GM12875 (cell line): Measurements from ENCODE around the gene WWOX.

Source experiments
- H3K4me3 ChIP-seq: one replicate; pipeline ENCODE4 v1.5.1; 2011; ENCODE audit warnings: low read depth, low read length, control low read depth
- CTCF ChIP-seq: IDR thresholded peaks from 2 replicates; pipeline ENCODE4 v1.5.1; 2011; ENCODE audit warnings: low read depth, mild to moderate bottlenecking, control low read depth, inconsistent platforms, low read length, moderate library complexity, borderline replicate concordance; ENCODE audit not compliant: insufficient read depth

The WWOX gene

GRCh38 chr16:78862022-78862421 lies 762.6 kb downstream of the WWOX start:
- TF ChIP-seq CTCF = no peak
- no peak overlapping the region for H3K4me3 ChIP-seq

- TF ChIP-seq CTCF = no peak
These were observed 767.1 kb downstream of the WWOX start for GRCh38 chr16:78866521-78866920.

GRCh38 chr16:78869492-78869891 lies 770.0 kb downstream of the WWOX start:
- H3K4me3 ChIP-seq = no peak overlapping the region
- no peak for TF ChIP-seq CTCF

More at GRCh38 chr16:78866521-78866920, 767.1 kb downstream of the WWOX start:
- H3K4me3 ChIP-seq = no peak overlapping the region

- TF ChIP-seq CTCF = no peak
These were observed 771.8 kb downstream of the WWOX start for GRCh38 chr16:78871241-78871640.

GRCh38 chr16:78876671-78877070 lies 777.2 kb downstream of the WWOX start:
- H3K4me3 ChIP-seq = no peak overlapping the region
- no peak for TF ChIP-seq CTCF

More at GRCh38 chr16:78871241-78871640, 771.8 kb downstream of the WWOX start:
- no peak overlapping the region for H3K4me3 ChIP-seq

- no peak for TF ChIP-seq CTCF
- H3K4me3 ChIP-seq = no peak overlapping the region
These were observed 777.7 kb downstream of the WWOX start for GRCh38 chr16:78877114-78877655.

GRCh38 chr16:78878570-78878969 lies 779.1 kb downstream of the WWOX start:
- H3K4me3 ChIP-seq = no peak overlapping the region
- TF ChIP-seq CTCF = no peak
